ENCODE data around the gene SLC7A14.
"Not testable (repeated sequence)": the region's sequence is repeated elsewhere in the genome, so short reads cannot be mapped to it uniquely, and the experiment has no call there.

Gene SLC7A14

DNA sequence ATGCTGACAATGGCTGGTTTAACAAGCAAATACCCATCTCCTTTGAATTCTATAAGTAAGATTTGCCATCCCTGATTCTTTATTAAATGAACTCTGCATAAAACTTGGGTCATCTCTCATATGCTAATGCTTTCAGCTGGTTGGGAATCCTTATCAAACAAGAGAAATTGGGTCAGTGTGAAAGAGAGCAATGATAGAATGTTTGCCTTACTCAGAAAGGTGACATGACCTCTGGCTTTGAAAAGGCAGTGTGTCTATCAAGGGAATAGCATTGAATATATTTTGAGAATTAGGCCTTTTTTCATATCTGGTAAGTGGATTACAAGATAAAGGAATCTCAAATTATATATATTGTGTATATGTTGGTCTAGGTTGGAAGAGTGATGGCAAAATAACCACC, 8.7 kb upstream of the SLC7A14 start:
- DNase-seq (ENCODE audit: low read depth, low spot score) = no peak

GRCh38 chr3:170593634-170594033, 7.8 kb upstream of the SLC7A14 start:
- DNase-seq (ENCODE audit: low read depth, low spot score) = no peak

- DNase-seq (ENCODE audit: low read depth, low spot score) = no peak
These were observed 3.2 kb upstream of the SLC7A14 start for GRCh38 chr3:170589113-170589512.

- DNase-seq (ENCODE audit: low read depth, low spot score) = no peak
These were observed 603 bp downstream of the SLC7A14 start for GRCh38 chr3:170585008-170585936.

GRCh38 chr3:170584585-170585007, 1.3 kb downstream of the SLC7A14 start:
- DNase-seq (ENCODE audit: low read depth, low spot score) = peak; percentile 88

DNA sequence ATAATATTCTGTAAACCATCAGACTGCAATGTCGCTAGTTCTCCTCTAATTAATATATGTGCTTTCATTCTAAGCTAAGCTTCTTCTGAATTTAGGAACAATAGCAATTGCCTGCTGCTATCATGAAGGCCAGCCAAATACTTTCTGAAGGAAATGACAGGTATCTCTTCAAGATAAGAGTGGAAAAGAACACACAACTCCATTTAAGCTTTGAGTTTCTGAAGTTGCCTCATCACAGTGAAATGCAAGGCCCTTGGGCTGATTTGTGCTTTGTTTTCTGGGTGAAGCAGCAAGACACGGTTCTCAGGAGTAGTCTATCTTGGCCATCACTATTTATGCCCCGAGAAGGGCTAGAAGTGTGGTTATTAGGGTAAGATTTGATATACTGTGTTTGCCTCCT, 6.2 kb downstream of the SLC7A14 start:
- DNase-seq (ENCODE audit: low read depth, low spot score) = no peak

DNA sequence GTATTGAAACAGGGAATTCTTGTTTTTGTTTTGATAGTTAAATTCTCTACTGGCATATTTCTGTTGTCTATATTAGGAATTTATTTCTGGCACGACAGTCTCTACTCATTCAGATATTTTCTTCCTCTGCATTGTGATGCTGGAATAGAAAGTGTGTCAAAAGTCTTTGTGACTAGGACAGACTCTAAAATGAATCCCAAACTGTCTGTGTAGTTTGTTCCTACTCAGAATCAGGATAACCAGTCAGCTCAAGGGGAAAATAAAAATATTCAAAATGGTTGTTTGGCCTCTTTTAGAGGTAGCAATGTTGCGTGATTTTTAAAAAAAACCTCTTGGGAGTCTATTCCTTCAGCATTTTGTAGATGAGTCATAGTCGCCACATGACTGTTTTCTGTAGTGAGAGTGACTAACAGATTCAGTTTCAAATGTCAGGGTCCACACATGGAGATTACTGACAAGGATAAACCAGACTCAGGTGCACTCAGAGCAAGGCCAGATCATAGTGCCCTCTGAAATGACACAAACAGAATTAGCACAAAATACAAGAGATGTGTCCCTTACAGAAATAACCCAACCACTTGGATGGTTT, 13.1 kb downstream of the SLC7A14 start:
- no peak for DNase-seq (ENCODE audit: low read depth, low spot score)

- DNase-seq (ENCODE audit: low read depth, low spot score) = not testable (repeated sequence)
These were observed 18.3 kb downstream of the SLC7A14 start for GRCh38 chr3:170567598-170567997.

DNA sequence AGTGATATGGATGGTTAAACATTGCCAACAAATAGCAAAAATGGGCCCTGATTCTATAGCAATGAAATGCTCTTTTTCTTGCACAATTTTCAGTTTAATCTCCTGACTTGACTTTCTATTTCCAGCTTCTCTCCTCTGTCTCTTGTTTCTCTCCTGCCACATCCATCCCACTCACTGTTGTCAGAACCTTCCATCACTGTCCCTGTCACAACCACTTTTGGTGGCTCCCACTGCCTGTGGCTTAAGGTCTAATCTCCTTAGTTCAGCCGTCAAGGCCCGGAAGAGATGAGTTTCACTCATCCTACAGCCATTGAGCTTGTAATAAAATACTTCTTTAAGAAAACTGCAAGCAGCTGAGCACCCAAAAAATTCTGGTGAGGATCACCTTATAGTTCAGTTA, 19.5 kb downstream of the SLC7A14 start:
- no peak for DNase-seq (ENCODE audit: low read depth, low spot score)

DNA sequence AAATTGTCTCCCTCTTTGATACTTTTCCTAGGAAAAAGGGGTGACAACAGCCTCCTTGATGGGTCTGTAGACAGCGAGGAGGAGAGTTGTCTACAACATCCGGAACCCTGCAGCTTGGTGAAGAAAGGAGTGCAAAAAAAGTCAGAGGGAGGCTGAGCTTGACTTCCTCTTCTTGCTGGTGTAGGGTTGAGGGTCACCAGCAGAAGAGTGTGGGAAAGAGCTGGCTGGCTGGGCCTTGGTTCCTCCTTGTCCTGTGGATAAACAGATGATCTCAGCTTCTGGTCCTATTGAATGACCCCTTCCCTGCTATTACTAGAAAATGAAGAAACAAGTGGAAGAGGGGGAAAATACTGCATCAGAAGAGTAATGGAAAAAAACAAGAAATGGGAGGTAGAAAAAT, 20.4 kb downstream of the SLC7A14 start:
- DNase-seq (ENCODE audit: low read depth, low spot score) = no peak

GRCh38 chr3:170564664-170565063, 21.2 kb downstream of the SLC7A14 start:
- no peak for DNase-seq (ENCODE audit: low read depth, low spot score)

DNA sequence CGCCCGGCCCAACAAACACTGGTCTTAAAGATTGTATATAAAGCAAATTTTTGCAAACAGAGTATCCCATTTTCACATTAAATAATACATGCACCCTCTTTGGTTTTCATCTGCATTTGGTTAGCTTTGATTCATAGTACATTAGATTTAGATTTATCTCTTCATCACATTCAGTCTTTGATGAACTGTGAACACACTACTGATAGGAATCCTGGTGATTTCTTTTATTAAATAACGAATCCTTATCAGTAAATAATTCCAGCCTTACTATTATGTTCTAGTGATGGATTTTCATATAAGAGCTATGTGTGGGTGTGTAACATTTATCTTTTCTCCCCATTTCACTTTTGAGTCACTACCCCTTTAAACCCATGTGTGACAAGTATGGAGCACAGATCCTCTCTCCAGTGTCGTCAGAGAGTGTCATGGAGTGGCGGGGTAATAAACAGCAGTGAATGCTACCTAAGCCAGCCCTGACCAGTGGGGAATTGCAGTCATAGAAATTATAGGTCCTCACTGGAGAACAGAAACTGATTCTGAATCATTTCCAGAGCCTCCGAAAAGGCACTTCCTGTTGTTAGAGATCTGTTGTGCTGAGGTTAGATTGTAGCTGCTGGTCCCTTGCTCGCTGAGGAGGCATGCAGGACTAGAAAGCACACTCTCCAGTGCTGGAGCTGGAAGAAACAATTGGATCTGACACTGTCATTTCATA, 22.0 kb downstream of the SLC7A14 start:
- DNase-seq (ENCODE audit: low read depth, low spot score) = no peak

- DNase-seq (ENCODE audit: low read depth, low spot score) = no peak
These were observed 23.8 kb downstream of the SLC7A14 start for GRCh38 chr3:170562080-170562479.

GRCh38 chr3:170560717-170561382, 25.0 kb downstream of the SLC7A14 start:
- no peak for DNase-seq (ENCODE audit: low read depth, low spot score)

DNA sequence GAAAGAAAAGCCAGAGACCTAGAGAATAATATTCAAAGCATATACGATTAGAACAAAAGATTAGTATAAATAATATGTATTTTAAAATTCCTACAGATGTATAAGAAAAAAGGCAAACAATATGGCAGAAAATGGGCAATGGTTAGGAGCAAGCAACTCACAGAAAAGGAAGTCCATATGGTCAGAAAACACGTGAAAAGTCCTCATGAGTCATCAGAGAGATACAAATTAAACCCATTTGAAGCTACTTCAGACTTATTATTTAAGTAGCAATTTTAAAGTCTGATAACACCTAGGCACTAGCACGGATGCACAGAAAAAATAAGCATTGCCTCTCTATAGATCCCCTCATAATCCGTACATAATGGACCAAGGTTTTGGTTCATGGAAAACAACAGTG, 25.6 kb downstream of the SLC7A14 start:
- DNase-seq (ENCODE audit: low read depth, low spot score) = no peak

DNA sequence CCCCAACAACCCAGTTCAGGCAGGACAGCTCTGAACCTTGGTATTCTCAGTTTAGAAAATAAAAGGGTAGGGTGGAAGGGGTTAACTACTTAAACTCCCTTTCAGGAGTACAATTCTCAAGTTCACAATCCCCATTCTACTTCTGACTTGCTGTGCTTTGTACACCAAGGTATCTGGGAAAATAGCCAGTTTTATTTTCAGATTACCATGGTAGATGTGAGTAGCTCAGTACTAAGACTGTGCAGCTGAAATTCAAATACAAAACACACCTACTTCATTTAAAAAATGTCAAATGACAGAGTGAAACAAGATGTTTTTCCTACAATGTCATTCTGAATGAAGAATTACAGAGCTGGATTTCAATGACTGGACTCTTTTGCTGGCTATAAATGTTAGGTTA, 27.4 kb downstream of the SLC7A14 start:
- DNase-seq (ENCODE audit: low read depth, low spot score) = no peak

GRCh38 chr3:170555329-170555728, 30.5 kb downstream of the SLC7A14 start:
- no peak for DNase-seq (ENCODE audit: low read depth, low spot score)

DNA sequence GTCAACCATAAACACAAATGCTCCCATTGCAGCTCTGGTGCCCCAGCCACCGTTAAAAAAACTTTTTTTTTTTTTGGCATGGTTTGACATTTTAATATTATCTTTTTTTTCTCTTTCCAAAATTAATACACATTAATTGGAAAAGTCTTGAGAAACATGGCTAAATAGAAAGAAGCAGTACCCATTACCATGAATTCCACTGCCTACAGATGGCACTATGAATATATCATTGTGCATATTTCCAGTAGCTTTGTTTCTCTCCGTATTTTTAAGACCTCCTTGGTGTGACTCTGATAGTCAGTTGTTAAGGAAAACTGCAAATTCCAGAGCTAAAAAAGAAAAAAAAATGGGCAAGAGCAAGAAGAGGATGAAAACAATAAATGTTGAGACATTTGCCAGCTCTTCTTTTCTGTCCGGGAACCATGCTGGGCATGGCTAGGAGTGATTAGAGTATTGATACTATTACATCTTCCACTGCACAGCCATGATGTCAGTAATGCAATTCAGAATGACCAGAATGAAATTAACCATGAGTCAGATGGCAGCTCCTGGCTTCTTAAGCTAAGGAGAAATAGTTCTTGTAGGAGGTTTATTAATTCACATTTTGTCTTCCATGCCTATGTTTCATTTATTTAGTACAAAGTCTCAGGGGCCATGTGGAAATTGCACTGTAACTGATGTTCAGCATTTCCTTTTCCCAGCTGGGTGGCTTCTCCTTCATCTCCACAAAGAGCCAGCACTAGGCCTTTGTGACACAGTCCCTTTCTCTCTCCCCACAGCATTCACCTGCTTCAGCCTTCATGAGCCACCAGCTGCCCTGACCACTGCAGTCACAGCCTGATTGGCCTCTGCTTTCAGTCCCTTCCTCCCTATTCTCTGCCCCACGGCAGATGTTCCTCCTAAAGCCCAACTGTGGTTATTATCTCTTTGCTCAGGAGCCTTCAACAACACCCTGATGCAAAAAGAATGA, 31.8 kb downstream of the SLC7A14 start:
- no peak for DNase-seq (ENCODE audit: low read depth, low spot score)

DNA sequence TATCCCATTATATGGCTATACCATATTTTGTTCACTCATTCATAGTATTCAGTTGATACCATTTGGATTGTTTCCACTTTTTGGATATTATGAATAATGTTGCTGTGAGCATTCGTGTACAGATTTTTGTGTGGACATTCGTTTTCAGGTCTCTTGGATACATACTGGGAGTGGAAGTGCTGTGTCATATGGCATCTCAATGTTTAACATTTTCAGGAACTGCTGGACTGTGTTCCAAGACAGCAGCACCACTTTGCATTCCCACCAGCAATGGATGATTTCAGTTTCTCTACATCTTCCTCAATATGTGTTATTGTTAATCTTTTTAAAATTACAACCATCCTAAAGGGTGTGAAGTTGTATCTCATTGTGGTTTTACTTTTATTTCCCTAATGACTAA, 34.6 kb downstream of the SLC7A14 start:
- DNase-seq (ENCODE audit: low read depth, low spot score) = no peak

GRCh38 chr3:170542704-170543103, 43.2 kb downstream of the SLC7A14 start:
- no peak for DNase-seq (ENCODE audit: low read depth, low spot score)

DNA sequence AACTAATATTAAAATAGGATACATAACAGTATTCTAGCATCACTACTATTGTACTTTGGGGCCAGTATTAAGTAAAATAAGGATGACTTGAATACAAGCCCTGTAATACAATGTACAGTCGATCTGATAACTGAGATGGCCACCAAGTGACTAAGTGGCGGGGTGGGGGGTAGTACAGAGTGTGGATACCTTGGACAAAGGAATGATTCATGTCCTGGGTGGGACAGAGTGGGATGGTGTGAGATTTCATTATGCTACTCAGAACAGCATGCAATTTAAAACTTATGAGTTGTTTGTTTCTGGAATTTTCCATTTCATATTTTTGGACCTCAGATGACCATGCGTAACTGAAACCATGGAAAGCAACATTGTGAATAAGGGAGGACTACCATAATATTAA, 46.0 kb downstream of the SLC7A14 start:
- no peak for DNase-seq (ENCODE audit: low read depth, low spot score)

Measured in ELF-1 (cell line).